Caco-2 (cell line): ENCODE results near the gene DDX59. TPM values are rescaled to one million over a fixed set of nuclear protein-coding genes. Genes with fewer than 3 reads are reported as not detected.

Source experiments
- Bru-seq: library from RNA; stranded (reverse); fragments of 400-500 nt; gene quantifications from one replicate; lab custom pipeline; 2021; lab: Mats Ljungman, UMichigan
- BruChase-seq, 2 experiments: library from RNA; stranded (reverse); fragments of 400-500 nt; gene quantifications; one replicate each; lab custom pipeline; 2021; lab: Mats Ljungman, UMichigan
- BruUV-seq: library from RNA; stranded (reverse); fragments of 400-500 nt; replicated peaks from 2 replicates; lab custom pipeline; 2021; lab: Mats Ljungman, UMichigan
- CTCF ChIA-PET: fragments of 300-600 bp; sonication (Branson Sonifier 250); formaldehyde crosslinking; loops from one replicate; lab custom pipeline; 2022; ENCODE audit warnings: antibody characterized with exemption; lab: Charles Lee
- POLR2A ChIA-PET: fragments of 300-600 bp; sonication (Branson Sonifier 250); formaldehyde crosslinking; loops from one replicate; lab custom pipeline; 2022; ENCODE audit warnings: antibody characterized with exemption; lab: Charles Lee
- DNase-seq, 2 experiments: peaks; one replicate each; pipeline versions ENCODE4 v3.0.0 to v3.0.0-alpha.2; 2020 to 2022
- H3K27me3 ChIP-seq: replicated peaks from 2 replicates; pipeline ENCODE4 v1.6.0; 2011; ENCODE audit warnings: low read length; ENCODE audit not compliant: control insufficient read depth, insufficient read depth
- H3K36me3 ChIP-seq: 2 replicates; pipeline ENCODE4 v1.5.1; 2011; ENCODE audit warnings: low read length; ENCODE audit not compliant: control insufficient read depth, insufficient read depth
- H3K4me1 ChIP-seq: fragments of 250-450 bp; sonication (Bioruptor Pico); 2 replicates; pipeline ENCODE4 v1.5.1; 2020; ENCODE audit warnings: mild to moderate bottlenecking
- H3K4me3 ChIP-seq: 2 replicates; pipeline ENCODE4 v1.5.1; 2011; ENCODE audit warnings: low read depth, mild to moderate bottlenecking, control low read depth, low read length
- H3K9me3 ChIP-seq: fragments of 250-450 bp; sonication (Bioruptor Pico); 2 replicates; pipeline ENCODE4 v1.5.1; 2020; ENCODE audit warnings: mild to moderate bottlenecking, moderate library complexity
- H3K27ac Mint-ChIP-seq: one replicate; pipeline ENCODE4 v1.8.0; 2022; ENCODE audit warnings: mixed read lengths; ENCODE audit not compliant: unreplicated experiment
- H3K27me3 Mint-ChIP-seq: one replicate; pipeline ENCODE4 v1.8.0; 2022; ENCODE audit warnings: mixed read lengths; ENCODE audit not compliant: insufficient read depth, unreplicated experiment
- H3K36me3 Mint-ChIP-seq: one replicate; pipeline ENCODE4 v1.8.0; 2022; ENCODE audit warnings: mild to moderate bottlenecking, mixed read lengths; ENCODE audit not compliant: insufficient read depth, unreplicated experiment
- H3K4me1 Mint-ChIP-seq: one replicate; pipeline ENCODE4 v1.8.0; 2022; ENCODE audit warnings: low read depth, mixed read lengths; ENCODE audit not compliant: unreplicated experiment
- H3K4me3 Mint-ChIP-seq: one replicate; pipeline ENCODE4 v1.8.0; 2022; ENCODE audit warnings: mild to moderate bottlenecking, moderate library complexity, mixed read lengths; ENCODE audit not compliant: unreplicated experiment
- H3K9me3 Mint-ChIP-seq: one replicate; pipeline ENCODE4 v1.8.0; 2022; ENCODE audit warnings: mixed read lengths; ENCODE audit not compliant: unreplicated experiment
- intact Hi-C: fragments of 100-400 bp; cut with micrococcal nuclease; formaldehyde crosslinking; loops from one replicate; pipeline ENCODE4 v1.10.0; 2022; ENCODE audit not compliant: unreplicated experiment
- long read RNA-seq: library from polyadenylated mRNA; stranded (forward); transcript quantifications from one replicate; pipeline ENCODE4 v2.0.0, GENCODE V29; 2022
- total RNA-seq: library from RNA; stranded (reverse); gene quantifications from 2 replicates; pipeline ENCODE4 v1.2.3, GENCODE V29; 2022
- TF ChIP-seq, protein P1 (sequence below), 2 experiments: fragments of 200-600 bp in 1 of 2; IDR thresholded peaks; 1 replicate in 1 of 2; 2 replicates in 1 of 2; pipeline versions ENCODE4 v1.5.1 to v1.8.0; 2011 to 2022; ENCODE audit warnings: antibody characterized with exemption in 1 of 2, control low read depth in 1 of 2, inconsistent platforms in 1 of 2, low read depth in 1 of 2, low read length in 1 of 2, mild to moderate bottlenecking in 1 of 2, moderate library complexity in 1 of 2; ENCODE audit not compliant: insufficient read depth in 1 of 2, severe bottlenecking in 1 of 2, unreplicated experiment in 1 of 2

Gene DDX59
- total RNA-seq (13.5 and 16.3 TPM in 2 replicates), Bru-seq, nascent RNA (percentile 64 among the genes with signal in this experiment), BruChase-seq, experiment 1, labeled RNA remaining after a 2-hour chase (percentile 64 among the genes with signal in this experiment), BruChase-seq, experiment 2, labeled RNA remaining after a 6-hour chase (percentile 59 among the genes with signal in this experiment)
- long read RNA-seq, transcript DDX59-201 (8 exons, 2,289 nt): major isoform, 14 of 21 reads
- long read RNA-seq, partial matches to known transcripts: 0 of 21 reads
- long read RNA-seq, other reads (novel, unspliced or antisense): 7 of 21 reads

DNA sequence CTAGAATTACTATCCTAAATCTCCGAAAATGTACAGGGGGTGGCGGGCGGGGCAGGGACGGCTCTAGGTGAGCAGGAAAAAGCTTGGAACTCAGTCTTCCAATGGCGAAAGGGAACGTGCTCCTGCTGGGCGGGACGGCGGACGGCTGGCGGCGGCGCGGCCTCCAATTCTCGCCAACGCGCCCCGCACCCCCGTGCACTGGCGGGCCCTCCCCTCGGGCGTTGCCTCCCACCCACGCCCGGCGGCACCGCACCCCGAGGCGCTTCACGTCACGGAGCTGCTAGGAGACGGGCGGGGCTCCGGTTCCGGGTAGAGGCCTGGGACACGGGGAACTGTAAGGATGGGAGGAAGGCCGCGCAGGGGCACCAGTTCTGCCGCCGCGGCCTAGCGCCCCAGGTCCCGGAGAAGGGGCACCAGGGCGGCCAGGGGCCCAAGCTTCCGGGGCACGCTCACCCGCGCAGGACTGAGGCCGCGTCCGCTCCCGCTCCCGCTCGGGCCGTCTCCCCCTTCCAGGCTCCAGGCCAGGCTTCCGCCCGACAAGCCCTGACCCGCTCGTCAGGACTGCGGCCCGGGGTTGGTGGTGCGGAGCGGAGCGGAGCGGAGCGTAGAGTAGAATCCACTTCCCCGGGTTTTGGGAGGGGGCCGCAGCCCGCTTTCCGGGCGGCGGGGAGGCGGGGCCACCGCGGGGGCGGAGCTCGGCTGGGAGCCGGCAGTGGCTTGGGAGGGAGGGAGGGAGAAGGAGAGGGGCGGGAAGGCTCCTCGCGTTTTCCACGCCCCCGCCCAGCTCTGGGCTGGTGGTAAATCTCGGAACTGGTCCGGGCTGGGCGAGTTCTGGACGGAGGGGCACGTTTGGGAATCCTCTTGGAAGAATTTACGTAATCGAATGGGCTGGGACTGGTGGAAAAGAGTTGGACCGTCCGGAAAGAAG, at the start of gene DDX59:
TSS of gene DDX59 (minus strand) at position 594 of the 928 bp plus-strand sequence. CDS start 3,167 bp downstream, outside the sequence.
- TF ChIP-seq, protein P1, sequence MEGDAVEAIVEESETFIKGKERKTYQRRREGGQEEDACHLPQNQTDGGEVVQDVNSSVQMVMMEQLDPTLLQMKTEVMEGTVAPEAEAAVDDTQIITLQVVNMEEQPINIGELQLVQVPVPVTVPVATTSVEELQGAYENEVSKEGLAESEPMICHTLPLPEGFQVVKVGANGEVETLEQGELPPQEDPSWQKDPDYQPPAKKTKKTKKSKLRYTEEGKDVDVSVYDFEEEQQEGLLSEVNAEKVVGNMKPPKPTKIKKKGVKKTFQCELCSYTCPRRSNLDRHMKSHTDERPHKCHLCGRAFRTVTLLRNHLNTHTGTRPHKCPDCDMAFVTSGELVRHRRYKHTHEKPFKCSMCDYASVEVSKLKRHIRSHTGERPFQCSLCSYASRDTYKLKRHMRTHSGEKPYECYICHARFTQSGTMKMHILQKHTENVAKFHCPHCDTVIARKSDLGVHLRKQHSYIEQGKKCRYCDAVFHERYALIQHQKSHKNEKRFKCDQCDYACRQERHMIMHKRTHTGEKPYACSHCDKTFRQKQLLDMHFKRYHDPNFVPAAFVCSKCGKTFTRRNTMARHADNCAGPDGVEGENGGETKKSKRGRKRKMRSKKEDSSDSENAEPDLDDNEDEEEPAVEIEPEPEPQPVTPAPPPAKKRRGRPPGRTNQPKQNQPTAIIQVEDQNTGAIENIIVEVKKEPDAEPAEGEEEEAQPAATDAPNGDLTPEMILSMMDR (IDR thresholded peaks at IDR 0.05; ENCODE audit: insufficient read depth in 1 of 2, low read depth in 1 of 2, low read length in 1 of 2, severe bottlenecking in 1 of 2, unreplicated experiment in 1 of 2): no peak
- H3K9me3 ChIP-seq: no peaks in the 10 kb centered on the region
- Mint-ChIP-seq H3K4me1 (peaks cover 10% of the 10 kb centered on the region), H3K9me3 (no peaks in the 10 kb centered on the region), H3K36me3 (peaks cover 11% of the 10 kb centered on the region), H3K27ac (peak within 1 kb of the TSS; percentile 99), H3K4me3 (peak within 1 kb of the TSS; percentile 99), H3K27me3 (no peaks in the 10 kb centered on the region)
- H3K36me3 ChIP-seq: no peaks in the 10 kb centered on the region
- ChIA-PET POLR2A (interaction anchor here (0.5 to 2.4 kb wide), 9 partner anchors 8 to 227 kb away, joined by 3 to 16 read pairs (median 4); partner anchors contain the start of gene CAMSAP2), CTCF (interaction anchor here (0.7 to 1.8 kb wide), 3 partner anchors 10 to 368 kb away, joined by 3 to 16 read pairs (median 3); no protein-coding TSS in a partner anchor)
- intact Hi-C loops: loop anchor here (1.0 to 5.0 kb wide), 4 partner anchors 49 to 223 kb away; partner anchors contain the start of genes CAMSAP2, INAVA and KIF14
- peak; percentile 97 for DNase-seq
- H3K4me1 ChIP-seq: peaks cover 16% of the 10 kb centered on the region
- H3K27me3 ChIP-seq: no peaks in the 10 kb centered on the region
- peak within 1 kb of the TSS; percentile 97 for H3K4me3 ChIP-seq
- BruUV-seq: no TSS peak

GRCh38 chr1:200714504-200715187, 44.9 kb upstream of the DDX59 start:
- H3K4me3 ChIP-seq: no peak overlapping the region
- no peaks in the 10 kb centered on the region for H3K4me1 ChIP-seq
- Mint-ChIP-seq H3K36me3 (no peaks in the 10 kb centered on the region), H3K9me3 (no peaks in the 10 kb centered on the region), H3K27ac (no peak overlapping the region), H3K4me1 (no peaks in the 10 kb centered on the region), H3K4me3 (no peak overlapping the region), H3K27me3 (peaks cover under 1% of the 10 kb centered on the region)
- H3K9me3 ChIP-seq: no peaks in the 10 kb centered on the region
- BruUV-seq: no TSS peak
- no peak for DNase-seq
- intact Hi-C loops: no loop called here
- ChIA-PET POLR2A (no interaction called here), CTCF (no interaction called here)
- H3K36me3 ChIP-seq: no peaks in the 10 kb centered on the region
- TF ChIP-seq, protein P1 (IDR thresholded peaks at IDR 0.05; ENCODE audit: insufficient read depth in 1 of 2, low read depth in 1 of 2, low read length in 1 of 2, severe bottlenecking in 1 of 2, unreplicated experiment in 1 of 2): no peak
- no peaks in the 10 kb centered on the region for H3K27me3 ChIP-seq
